Hepatocyte (in vitro differentiated cells): ENCODE measurements around the gene ZNF281. TPM values are rescaled to one million over a fixed set of nuclear protein-coding genes. Genes with fewer than 3 reads are reported as not detected.
"Not testable (repeated sequence)": the region's sequence is repeated elsewhere in the genome, so short reads cannot be mapped to it uniquely, and the experiment has no call there.

Source experiments
- DNase-seq: peaks from one replicate; pipeline ENCODE4 v3.0.0-alpha.2; 2016; ENCODE audit warnings: low spot score
- H2AFZ ChIP-seq: fragments of 200-600 bp; sonication (generic); 2 replicates; pipeline ENCODE4 v1.6.0; 2016; ENCODE audit warnings: antibody characterized with exemption, mild to moderate bottlenecking
- H3K27ac ChIP-seq: fragments of 200-600 bp; sonication (generic); 2 replicates; pipeline ENCODE4 v1.5.1; 2016; ENCODE audit warnings: mild to moderate bottlenecking
- H3K27me3 ChIP-seq: fragments of 200-600 bp; sonication (generic); 2 replicates; pipeline ENCODE4 v1.6.1; 2016
- H3K36me3 ChIP-seq: fragments of 200-600 bp; sonication (generic); replicated peaks from 2 replicates; pipeline ENCODE4 v1.5.1; 2016; ENCODE audit warnings: low read depth; ENCODE audit not compliant: insufficient read depth
- H3K4me1 ChIP-seq: fragments of 200-600 bp; sonication (generic); 2 replicates; pipeline ENCODE4 v1.5.1; 2016; ENCODE audit warnings: mild to moderate bottlenecking, moderate library complexity; ENCODE audit not compliant: insufficient read depth
- H3K4me2 ChIP-seq: fragments of 200-600 bp; sonication (generic); 2 replicates; pipeline ENCODE4 v1.6.0; 2016
- H3K4me3 ChIP-seq: fragments of 200-600 bp; sonication (generic); 2 replicates; pipeline ENCODE4 v1.5.1; 2016; ENCODE audit warnings: mild to moderate bottlenecking
- H3K79me2 ChIP-seq: fragments of 200-600 bp; sonication (generic); 2 replicates; pipeline ENCODE4 v1.6.0; 2017; ENCODE audit warnings: mild to moderate bottlenecking
- H3K9me2 ChIP-seq: fragments of 200-600 bp; sonication (generic); replicated peaks from 2 replicates; pipeline ENCODE4 v1.6.0; 2017; ENCODE audit warnings: mild to moderate bottlenecking; ENCODE audit not compliant: insufficient read depth
- H3K9me3 ChIP-seq: fragments of 200-600 bp; sonication (generic); 2 replicates; pipeline ENCODE4 v1.5.1; 2016; ENCODE audit warnings: low read depth, mild to moderate bottlenecking
- H4K20me1 ChIP-seq: fragments of 200-600 bp; sonication (generic); 2 replicates; pipeline ENCODE4 v1.6.0; 2016; ENCODE audit warnings: mild to moderate bottlenecking; ENCODE audit not compliant: insufficient read depth, poor library complexity, severe bottlenecking
- EZH2 ChIP-seq: fragments of 200-600 bp; sonication (generic); IDR thresholded peaks from 2 replicates; pipeline ENCODE4 v1.6.1; 2016; ENCODE audit warnings: antibody characterized with exemption, mild to moderate bottlenecking, borderline replicate concordance
- EZH2phosphoT487 ChIP-seq: fragments of 200-600 bp; sonication (generic); IDR thresholded peaks from one replicate; pipeline ENCODE4 v1.6.1; 2018; ENCODE audit warnings: antibody characterized with exemption, mild to moderate bottlenecking, low read depth, moderate library complexity; ENCODE audit not compliant: unreplicated experiment, severe bottlenecking
- WGBS: methylation state at CpG from one replicate; pipeline ENCODE4 v1.1.6; 2016; ENCODE audit warnings: low lambda C conversion rate; ENCODE audit errors: missing lambda C conversion rate; 5-methylcytosine and 5-hydroxymethylcytosine counted together
- polyA plus RNA-seq: library from polyadenylated mRNA; unstranded; fragments of >200 nt; fragmentation: Nextera tagmentation; extraction: Ambion mirVana; gene quantifications from 2 replicates; pipeline ENCODE4 v1.2.1, GENCODE V29; 2016
- total RNA-seq: library from RNA; depleted of rRNA; stranded (reverse); fragments of >200 nt; gene quantifications from 2 replicates; pipeline ENCODE4 v1.2.3, GENCODE V29; 2014
- TF ChIP-seq, protein P1 (sequence below): fragments of 200-600 bp; sonication (generic); IDR thresholded peaks from 2 replicates; pipeline ENCODE4 v1.5.1; 2016; ENCODE audit warnings: antibody characterized with exemption, mild to moderate bottlenecking; ENCODE audit not compliant: poor library complexity

Gene ZNF281
- total and polyA plus RNA-seq, 2 experiments from 2014 or later, result 19.2 to 26.6 TPM

DNA sequence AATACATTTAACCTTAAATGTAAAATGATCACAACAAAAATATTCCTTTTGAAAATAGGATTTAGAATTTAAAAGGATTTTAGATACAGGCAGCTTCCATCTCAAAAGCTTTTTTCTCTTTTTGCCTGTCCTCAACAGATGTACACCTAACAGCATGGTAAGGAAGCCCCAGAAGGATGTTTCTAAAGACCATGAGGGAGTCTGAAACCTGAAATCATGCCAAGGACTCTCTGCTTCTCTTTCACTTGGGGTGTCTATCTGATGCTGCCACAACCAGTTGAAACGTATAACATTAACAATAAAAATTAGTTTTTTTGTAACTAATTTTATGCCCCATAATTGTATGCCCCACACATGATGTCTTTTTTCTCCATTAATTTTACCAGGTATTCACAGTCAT, 5.4 kb upstream of the ZNF281 start:
- Histone ChIP-seq H3K4me1 (peaks cover 16% of the 10 kb centered on the region), H3K36me3 (no peaks in the 10 kb centered on the region), H3K9me2 (no peaks in the 10 kb centered on the region), H3K79me2 (no peaks in the 10 kb centered on the region), H3K27ac (peak overlapping the region; percentile 74), H2AFZ (no peak overlapping the region), H3K27me3 (no peaks in the 10 kb centered on the region), H3K4me3 (no peak overlapping the region), H4K20me1 (no peaks in the 10 kb centered on the region), H3K9me3 (no peaks in the 10 kb centered on the region), H3K4me2 (peak overlapping the region; percentile 43)
- TF ChIP-seq, protein P1, sequence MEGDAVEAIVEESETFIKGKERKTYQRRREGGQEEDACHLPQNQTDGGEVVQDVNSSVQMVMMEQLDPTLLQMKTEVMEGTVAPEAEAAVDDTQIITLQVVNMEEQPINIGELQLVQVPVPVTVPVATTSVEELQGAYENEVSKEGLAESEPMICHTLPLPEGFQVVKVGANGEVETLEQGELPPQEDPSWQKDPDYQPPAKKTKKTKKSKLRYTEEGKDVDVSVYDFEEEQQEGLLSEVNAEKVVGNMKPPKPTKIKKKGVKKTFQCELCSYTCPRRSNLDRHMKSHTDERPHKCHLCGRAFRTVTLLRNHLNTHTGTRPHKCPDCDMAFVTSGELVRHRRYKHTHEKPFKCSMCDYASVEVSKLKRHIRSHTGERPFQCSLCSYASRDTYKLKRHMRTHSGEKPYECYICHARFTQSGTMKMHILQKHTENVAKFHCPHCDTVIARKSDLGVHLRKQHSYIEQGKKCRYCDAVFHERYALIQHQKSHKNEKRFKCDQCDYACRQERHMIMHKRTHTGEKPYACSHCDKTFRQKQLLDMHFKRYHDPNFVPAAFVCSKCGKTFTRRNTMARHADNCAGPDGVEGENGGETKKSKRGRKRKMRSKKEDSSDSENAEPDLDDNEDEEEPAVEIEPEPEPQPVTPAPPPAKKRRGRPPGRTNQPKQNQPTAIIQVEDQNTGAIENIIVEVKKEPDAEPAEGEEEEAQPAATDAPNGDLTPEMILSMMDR, result no peak
- no peak for TF ChIP-seq EZH2phosphoT487
- TF ChIP-seq EZH2, result no peak
- no peak for DNase-seq
- WGBS, result 85% methylated on average over 1 of the region's 1 CpG

DNA sequence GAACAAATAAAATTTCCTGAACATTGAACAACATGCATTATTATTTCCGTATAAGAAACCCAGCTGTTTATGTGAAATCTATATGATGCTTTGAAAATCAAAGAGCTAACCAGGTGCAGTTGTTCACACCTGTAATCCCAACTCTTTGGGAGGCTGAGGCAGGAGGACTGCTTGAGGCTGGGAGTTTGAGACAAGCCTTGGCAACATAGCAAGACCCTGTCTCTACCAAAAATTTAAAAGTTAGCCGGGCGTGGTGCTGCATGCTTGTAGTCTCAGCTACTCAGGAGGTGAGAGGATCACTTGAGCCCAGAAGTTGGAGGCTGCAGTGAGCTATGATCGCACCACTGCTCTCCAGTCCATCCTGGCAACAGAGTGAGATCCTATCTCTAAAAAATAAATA, 4.8 kb upstream of the ZNF281 start:
- DNase-seq, result no peak
- Histone ChIP-seq H3K36me3 (no peaks in the 10 kb centered on the region), H3K9me3 (no peaks in the 10 kb centered on the region), H3K4me1 (peaks cover 16% of the 10 kb centered on the region), H3K4me3 (no peak overlapping the region), H3K9me2 (no peaks in the 10 kb centered on the region), H4K20me1 (no peaks in the 10 kb centered on the region), H3K79me2 (no peaks in the 10 kb centered on the region), H3K4me2 (no peak overlapping the region), H2AFZ (no peak overlapping the region), H3K27ac (no peak overlapping the region), H3K27me3 (no peaks in the 10 kb centered on the region)
- TF ChIP-seq EZH2 (no peak), EZH2phosphoT487 (no peak)
- TF ChIP-seq, protein P1, result no peak
- 98% methylated on average over 4 of the region's 4 CpGs for WGBS

DNA sequence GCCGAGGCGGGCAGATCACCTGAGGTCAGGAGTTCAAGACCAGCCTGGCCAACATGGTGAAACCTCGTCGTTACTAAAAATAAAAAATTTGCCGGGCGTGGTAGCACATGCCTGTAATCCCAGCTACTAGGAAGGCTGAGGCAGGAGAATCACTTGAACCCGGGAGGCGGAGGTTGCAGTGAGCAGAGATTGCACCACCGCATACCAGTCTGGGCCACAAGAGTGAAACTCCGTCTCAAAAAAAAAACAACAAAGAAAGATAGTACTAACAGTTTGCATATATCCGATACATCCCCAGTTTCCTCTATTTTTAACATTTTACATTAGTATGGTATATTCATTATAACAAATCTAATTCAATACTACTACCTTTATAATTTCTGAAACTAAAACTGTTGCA, 3.9 kb upstream of the ZNF281 start:
- H3K27me3 ChIP-seq, H3K36me3 ChIP-seq, H3K4me2 ChIP-seq, DNase-seq, H3K79me2 ChIP-seq, H3K9me3 ChIP-seq, H3K9me2 ChIP-seq, H3K4me3 ChIP-seq, H2AFZ ChIP-seq, H4K20me1 ChIP-seq, H3K27ac ChIP-seq: not testable (repeated sequence)
- peaks cover 18% of the 10 kb centered on the region for H3K4me1 ChIP-seq
- WGBS, result 72% methylated on average over 11 of the region's 11 CpGs

DNA sequence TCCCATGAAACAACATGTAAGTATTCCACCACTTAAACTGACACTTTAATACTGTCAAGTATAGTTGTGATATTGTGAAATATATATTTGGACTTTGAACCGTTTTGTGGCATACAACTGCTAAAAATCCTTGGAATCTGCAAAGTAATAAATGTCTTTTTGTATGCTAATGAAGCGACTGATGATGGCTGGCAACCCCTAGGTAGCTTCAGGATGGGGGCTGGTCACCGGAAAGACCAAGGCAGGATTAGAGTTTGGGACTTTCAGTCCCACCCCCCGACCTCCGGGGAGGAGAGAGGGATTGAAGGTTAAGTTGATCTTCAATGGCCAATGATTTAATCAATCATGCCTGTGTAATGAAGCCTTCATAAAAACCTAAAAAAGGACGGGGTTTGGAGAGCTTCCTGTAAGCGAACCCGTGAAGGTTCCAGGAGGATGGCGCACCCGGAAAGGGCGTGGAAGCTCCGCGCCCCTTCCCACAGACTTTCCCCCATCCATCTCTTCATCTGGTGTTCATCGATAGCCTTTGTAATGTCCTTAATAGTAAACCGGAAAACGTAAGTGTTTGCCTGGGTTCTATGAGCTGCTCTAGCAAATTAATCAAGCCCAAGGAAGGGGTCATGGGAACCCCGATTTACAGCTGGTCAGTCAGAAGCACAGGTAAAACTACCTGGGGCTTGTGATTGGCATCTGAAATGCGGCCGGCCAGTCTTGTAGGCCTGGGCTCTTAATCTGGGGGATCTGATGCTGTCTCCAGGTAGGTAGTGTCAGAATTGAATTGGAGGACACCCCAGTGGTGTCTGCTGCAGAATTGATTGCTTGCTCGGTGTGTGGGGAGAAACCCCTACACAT, 1.8 kb upstream of the ZNF281 start:
- WGBS, result 14% methylated on average over 20 of the region's 20 CpGs
- H2AFZ ChIP-seq, result peak overlapping the region; percentile 20
- no peaks in the 10 kb centered on the region for H3K9me3 ChIP-seq
- peaks cover 4% of the 10 kb centered on the region for H3K36me3 ChIP-seq
- H3K4me3 ChIP-seq, result no peak overlapping the region
- DNase-seq, result peak; percentile 17
- no peaks in the 10 kb centered on the region for H3K27me3 ChIP-seq
- no peaks in the 10 kb centered on the region for H4K20me1 ChIP-seq
- TF ChIP-seq, protein P1, result no peak
- TF ChIP-seq EZH2phosphoT487 (no peak), EZH2 (no peak)
- peak overlapping the region; percentile 81 for H3K4me2 ChIP-seq
- no peaks in the 10 kb centered on the region for H3K9me2 ChIP-seq
- H3K79me2 ChIP-seq, result peaks cover 27% of the 10 kb centered on the region
- H3K4me1 ChIP-seq, result peaks cover 18% of the 10 kb centered on the region
- H3K27ac ChIP-seq, result peak overlapping the region; percentile 53
